GM20431 (cell line): ENCODE data around the gene TRMT1.

Experiments
- in situ Hi-C: fragments of 300-500 bp; cut with MseI, MboI; formaldehyde crosslinking; loops from one replicate; pipeline ENCODE4 v1.15.0; 2020; ENCODE audit warnings: low sequenced_read_pairs; ENCODE audit not compliant: unreplicated experiment

Gene TRMT1

DNA sequence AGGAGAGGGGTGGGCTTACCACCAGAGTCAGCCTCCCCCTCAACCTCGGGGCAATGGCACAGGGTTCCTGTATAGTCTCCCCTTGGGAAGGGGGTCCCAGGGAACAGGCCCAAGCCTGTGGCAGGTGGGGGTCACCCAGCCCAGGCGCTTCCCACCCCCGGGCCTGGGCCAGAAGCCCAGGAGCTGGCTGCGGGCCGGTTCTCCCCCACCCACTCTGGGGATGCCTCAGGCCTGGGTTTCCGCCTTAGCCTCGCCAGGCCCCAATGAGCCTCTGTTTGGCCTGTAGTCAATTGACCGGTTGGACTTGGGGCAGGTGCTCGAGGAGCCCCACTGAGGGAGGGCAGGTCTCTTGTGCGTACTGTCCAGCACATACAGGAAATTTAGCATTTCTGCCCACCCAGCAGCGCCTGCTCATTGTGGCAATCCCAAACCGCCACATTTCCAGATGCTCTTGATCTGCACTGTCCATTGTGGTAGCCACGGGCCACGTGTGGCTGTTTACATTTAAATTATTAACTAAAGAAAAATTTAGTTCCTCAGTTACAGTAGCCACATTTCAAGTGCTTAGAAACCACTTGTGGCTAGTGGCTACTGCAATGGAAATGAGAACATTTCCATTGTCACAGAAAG lies 23.8 kb downstream of the TRMT1 start:
- in situ Hi-C loops: no loop called here

DNA sequence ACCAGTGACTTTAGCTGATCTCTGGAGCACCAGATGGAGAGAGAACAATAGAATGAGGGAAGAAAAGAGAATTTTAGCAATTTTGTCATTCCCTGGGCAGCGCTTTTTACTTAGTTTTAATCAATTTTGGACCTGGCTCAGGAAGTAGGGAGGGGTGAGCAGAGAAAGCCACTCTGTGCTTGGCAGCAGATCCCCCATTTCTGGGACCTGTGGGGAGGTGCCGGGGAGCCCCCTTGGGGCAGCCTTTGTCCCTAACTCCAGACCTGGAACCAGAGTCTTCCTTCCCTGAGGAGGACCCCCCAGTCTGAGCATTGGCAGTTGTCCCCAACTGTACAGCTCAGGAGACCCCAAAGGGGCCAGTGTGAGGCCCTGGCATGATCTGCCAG lies 24.4 kb downstream of the TRMT1 start:
- in situ Hi-C loops: no loop called here

GRCh38 chr19:13091400-13092157 lies 25.0 kb downstream of the TRMT1 start:
- in situ Hi-C loops: no loop called here

GRCh38 chr19:13090511-13091231 lies 25.9 kb downstream of the TRMT1 start:
- in situ Hi-C loops: no loop called here

GRCh38 chr19:13089857-13090507 lies 26.6 kb downstream of the TRMT1 start:
- in situ Hi-C loops: loop anchor here (10.0 kb wide), 1 partner anchor 105 kb away; no protein-coding TSS in a partner anchor

- in situ Hi-C loops: loop anchor here (10.0 kb wide), 1 partner anchor 104 kb away; no protein-coding TSS in a partner anchor
Measured at GRCh38 chr19:13089139-13089856, 27.2 kb downstream of the TRMT1 start.

DNA sequence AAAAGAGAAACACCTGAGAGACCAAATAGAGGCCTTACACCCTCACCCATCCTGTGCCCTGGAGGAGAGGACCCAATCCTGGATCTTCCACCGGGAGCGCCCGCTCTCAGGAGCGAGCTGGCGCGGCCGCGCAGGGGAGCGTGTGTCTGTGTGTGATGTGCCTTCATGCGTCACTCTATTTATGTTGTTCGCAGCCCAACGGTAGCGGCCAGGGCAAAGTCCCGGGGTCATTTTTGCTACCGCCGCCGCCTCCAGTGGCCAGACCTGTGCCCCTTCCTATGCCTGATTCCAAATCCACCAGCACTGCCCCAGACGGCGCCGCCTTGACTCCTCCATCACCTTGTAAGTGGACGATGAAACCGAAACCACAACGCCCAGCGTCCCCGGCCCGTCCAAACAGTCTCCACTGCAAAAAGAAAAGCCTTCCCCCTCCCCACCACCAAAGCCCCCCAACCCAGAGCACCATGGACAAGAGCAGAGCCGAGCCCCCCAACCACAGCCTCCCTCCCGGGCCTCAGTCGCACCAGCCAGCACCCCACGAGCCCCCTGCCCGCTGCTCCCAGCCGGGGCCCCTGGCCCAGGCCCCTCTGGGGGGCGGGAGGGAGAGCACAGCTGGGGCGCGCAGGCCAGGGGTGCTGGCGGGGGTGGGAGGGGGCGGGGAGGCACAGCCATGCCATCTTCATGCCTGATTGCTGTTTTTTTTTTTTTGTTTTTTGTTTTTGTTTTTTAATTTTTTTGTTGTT lies 28.6 kb downstream of the TRMT1 start:
- in situ Hi-C loops: loop anchor here (10.0 kb wide), 1 partner anchor 103 kb away; no protein-coding TSS in a partner anchor

DNA sequence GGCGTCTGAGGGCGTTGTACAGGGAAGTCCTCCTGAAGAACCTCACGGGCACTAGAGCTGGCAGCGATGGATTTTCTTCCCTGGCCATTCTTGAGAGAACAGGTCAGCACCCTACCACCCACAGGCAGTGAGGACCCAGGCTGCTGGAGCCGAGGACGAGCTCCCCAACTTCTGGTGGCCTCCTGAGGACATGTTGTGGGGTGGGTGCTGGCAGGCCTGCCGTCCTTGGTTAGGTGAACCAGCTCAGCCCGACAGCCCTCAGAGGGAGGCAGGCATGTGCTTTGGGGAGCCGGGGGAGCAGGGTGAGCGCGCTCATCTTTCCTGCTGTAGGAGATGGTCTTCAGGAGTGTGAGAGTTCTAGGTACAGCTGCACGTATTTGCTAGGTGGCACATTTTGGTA lies 29.2 kb downstream of the TRMT1 start:
- in situ Hi-C loops: loop anchor here (10.0 kb wide), 1 partner anchor 102 kb away; no protein-coding TSS in a partner anchor

- in situ Hi-C loops: loop anchor here (10.0 kb wide), 1 partner anchor 102 kb away; no protein-coding TSS in a partner anchor
Measured at GRCh38 chr19:13086341-13086740, 30.2 kb downstream of the TRMT1 start.

DNA sequence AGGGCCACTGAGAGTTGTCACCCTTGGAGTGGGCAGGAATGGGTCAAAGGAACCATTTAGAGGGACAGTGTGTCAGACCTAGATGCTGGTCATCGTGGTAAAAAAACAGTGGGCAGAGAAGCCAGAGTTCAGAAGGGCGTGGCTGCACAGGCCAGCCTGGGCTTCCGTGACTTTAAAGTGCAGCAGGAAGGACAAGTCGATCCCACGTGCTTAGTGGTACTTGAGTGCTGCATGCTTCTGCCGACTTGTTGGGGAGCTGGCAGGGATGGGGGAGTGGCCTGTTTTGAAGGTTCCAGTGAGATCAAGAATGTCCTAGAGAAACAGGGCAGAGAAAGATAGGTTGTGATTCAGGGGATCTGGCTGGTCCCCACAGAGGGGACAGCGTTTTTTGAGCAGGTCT lies 30.9 kb downstream of the TRMT1 start:
- in situ Hi-C loops: loop anchor here (10.0 kb wide), 1 partner anchor 101 kb away; no protein-coding TSS in a partner anchor

DNA sequence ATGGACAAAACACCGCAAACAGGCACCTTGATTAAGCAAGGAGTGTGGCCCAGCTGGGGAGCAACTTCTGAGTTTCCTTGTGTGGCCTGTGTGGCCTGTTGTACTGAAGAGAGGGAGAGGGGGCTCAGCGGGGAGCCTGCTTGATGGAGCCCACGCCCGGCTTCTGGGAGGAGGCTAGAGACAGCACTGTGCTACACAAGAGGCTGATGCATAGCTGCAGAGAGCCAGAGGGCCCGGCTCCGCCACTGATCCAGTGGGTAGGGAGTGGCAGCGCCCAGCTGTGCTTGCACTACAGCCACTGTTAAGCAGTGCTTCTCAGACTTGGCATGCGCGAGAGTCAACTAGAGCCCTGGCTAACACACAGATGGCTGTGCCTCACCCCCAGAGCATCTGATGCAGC lies 32.9 kb downstream of the TRMT1 start:
- in situ Hi-C loops: loop anchor here (10.0 kb wide), 1 partner anchor 99 kb away; no protein-coding TSS in a partner anchor

DNA sequence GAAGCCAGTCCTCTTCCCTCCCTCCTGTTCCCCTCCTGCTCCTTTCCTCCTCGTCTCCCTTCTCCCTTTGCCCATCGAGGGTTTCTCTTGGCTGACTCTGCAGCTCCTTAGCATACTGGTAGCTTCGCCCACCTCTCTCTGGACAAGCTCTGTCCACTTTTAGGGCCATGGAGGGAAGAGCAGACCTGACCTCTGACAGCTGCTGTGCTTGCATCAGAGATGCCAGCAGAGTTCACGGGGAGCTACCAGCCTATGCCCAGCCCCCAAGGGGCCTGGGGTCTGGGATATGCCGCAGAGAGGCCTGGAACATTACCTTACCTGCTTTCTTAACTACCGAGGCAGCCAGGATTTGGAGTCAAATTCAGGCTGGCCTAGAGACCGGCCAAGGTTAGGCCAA lies 33.5 kb downstream of the TRMT1 start:
- in situ Hi-C loops: loop anchor here (10.0 kb wide), 1 partner anchor 98 kb away; no protein-coding TSS in a partner anchor

- in situ Hi-C loops: loop anchor here (10.0 kb wide), 1 partner anchor 98 kb away; no protein-coding TSS in a partner anchor
Measured at GRCh38 chr19:13082192-13083007, 34.1 kb downstream of the TRMT1 start.

DNA sequence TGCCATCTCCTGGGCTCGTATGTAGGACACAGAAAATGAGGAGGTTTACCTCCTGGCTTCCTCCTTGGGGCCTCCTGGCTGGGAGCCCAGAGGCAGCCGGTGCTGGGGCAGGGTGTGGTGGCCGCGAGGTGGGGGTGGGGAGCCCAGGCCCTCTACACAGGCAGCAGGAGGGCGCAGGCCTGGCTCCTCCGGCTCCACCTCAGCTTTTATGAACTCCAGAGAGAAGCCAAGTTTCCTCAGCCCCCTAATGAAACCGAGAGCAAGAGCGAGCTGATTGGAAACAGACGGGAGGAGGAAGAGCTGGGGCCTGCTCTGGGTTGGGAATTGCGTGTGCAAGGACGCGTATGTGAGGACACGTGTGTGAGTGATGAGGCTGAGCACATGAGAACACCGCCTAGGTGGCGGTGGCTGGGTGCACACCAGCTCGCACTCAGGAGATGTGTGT lies 37.0 kb downstream of the TRMT1 start:
- in situ Hi-C loops: no loop called here

DNA sequence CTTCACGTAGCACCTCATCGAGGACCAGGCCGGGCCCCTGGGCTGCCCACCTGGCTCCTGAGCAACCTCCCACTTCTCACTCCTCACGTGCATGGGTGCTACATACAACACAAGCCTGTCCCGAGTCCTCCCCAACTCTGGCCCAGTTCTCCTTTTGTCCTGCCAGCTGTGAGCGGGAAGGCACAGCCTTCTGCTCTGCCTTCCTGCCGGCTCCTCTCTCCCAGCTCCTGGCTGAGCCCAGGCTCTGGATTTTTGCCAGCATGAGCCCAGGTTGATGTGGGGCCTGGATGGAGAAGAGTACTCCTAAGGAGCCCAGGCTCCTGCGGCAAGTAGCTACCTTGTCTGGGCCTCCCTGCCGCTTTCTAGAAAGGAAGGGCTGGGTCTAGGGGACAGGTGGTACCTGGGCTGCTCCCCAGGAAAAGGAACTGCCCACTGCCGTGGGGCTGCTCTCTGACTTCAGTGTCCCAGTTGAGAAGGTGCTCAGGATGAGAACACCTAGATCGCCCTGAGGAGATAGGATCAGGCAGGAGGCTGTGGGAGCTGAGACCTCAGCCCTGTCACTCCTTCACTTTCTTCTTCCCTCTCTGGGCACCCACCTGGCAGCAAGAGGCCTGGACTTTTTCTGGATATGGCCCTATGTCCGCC lies 37.5 kb downstream of the TRMT1 start:
- in situ Hi-C loops: no loop called here

GRCh38 chr19:13078381-13078780 lies 38.2 kb downstream of the TRMT1 start:
- in situ Hi-C loops: no loop called here

DNA sequence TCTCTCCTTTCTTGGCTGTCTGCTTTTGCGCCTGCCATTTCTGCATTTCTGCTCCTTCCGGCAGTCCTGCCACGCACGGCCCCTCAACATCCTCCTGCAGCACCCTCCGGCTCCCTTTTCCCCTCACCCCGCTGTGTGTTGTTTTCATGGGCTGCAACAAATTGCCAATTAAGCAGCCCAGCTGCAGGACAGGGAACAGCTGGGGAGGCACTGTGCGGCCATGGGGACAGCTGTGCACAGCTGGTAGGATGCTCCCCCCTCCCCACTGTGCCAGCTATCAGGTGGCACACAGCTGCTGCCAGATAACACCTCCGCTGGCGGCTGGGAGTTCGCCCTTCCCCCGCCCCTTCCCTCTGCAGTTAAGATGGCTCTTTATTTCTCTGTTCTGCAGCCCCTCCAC lies 39.3 kb downstream of the TRMT1 start:
- in situ Hi-C loops: no loop called here
